OCI-LY7 (cell line): ENCODE measurements around the gene PSMC2.

Source experiments
- EZH2phosphoT487 ChIP-seq: fragments of 200-600 bp; sonication (generic); IDR thresholded peaks from 2 replicates; pipeline ENCODE4 v1.6.1; 2018; ENCODE audit warnings: low read depth, borderline replicate concordance, mild to moderate bottlenecking, mixed run types, antibody characterized with exemption, low read length, moderate library complexity, mixed read lengths
- TF ChIP-seq, protein P1 (sequence below): fragments of 200-600 bp; sonication (generic); conservative IDR thresholded peaks from 2 replicates; pipeline ENCODE4 v1.5.1; 2014; ENCODE audit warnings: mild to moderate bottlenecking, antibody characterized with exemption, low read length, moderate library complexity, mixed read lengths

DNA sequence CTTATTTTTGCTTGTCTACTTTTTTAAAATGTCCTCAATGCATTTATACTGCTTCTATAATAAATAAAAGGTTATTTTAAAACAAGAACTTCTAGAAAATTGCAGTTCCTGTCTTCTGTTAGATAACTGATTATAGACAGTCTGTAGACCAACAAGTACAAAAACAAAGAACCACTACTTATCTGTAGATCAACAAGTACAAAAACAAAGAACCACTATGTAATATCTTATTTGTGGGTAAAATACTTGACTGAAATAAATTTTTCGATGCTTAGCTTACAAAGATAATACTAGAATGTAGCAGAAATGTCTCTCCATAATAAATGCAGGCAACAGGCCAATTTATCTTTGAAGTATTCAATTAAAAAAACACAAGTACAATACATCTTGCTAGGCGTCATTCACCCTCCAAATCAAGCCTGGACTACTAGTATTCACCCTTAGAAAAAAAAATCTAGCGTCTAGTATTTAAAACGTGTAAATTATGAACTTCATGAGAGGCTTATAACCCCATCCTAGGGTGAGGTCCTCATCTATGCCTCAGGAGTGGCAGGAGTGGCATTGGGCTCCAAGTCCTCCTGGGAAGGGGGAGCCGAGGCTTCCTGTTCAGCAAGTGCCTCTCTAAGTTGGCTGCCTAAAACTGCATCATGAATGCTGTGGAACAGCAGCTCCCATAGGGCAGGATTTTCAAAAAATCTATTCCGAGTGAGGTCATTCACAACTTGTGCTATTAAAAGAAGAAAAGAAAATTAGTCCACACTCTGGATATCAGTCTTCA lies 26.6 kb downstream of the PSMC2 start:
- TF ChIP-seq, protein P1, sequence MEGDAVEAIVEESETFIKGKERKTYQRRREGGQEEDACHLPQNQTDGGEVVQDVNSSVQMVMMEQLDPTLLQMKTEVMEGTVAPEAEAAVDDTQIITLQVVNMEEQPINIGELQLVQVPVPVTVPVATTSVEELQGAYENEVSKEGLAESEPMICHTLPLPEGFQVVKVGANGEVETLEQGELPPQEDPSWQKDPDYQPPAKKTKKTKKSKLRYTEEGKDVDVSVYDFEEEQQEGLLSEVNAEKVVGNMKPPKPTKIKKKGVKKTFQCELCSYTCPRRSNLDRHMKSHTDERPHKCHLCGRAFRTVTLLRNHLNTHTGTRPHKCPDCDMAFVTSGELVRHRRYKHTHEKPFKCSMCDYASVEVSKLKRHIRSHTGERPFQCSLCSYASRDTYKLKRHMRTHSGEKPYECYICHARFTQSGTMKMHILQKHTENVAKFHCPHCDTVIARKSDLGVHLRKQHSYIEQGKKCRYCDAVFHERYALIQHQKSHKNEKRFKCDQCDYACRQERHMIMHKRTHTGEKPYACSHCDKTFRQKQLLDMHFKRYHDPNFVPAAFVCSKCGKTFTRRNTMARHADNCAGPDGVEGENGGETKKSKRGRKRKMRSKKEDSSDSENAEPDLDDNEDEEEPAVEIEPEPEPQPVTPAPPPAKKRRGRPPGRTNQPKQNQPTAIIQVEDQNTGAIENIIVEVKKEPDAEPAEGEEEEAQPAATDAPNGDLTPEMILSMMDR: no peak
- no peak for TF ChIP-seq EZH2phosphoT487
